Pancreas (tissue), 10 donors: ENCODE results near the gene TMEM187. TPM values are rescaled to one million over a fixed set of nuclear protein-coding genes. Genes with fewer than 3 reads are reported as not detected.

ENCODE experiments used
- ATAC-seq, 4 donors: fragments of 200-7000 bp; cut with Tn5 transposase; one replicate each; pipeline versions ENCODE4 v1.8.0 to v1.9.1; 2020; ENCODE audit warnings: mild to moderate bottlenecking in 4 of 4, moderate library complexity in 4 of 4
- DNase-seq, 6 donors: peaks; one replicate each; pipeline ENCODE4 v3.0.0-alpha.2; 2020
- FAIRE-seq: peaks from 2 replicates; lab custom pipeline; 2012; peaks lifted over from hg19 to GRCh38; lab: Jason Lieb, UNC
- H3K27ac ChIP-seq, 4 donors: fragments of 200-600 bp; sonication (generic); 1 replicate in 3 of 4; 2 replicates in 1 of 4; pipeline versions ENCODE4 v1.5.0 to v1.8.0; 2020
- H3K27me3 ChIP-seq, 4 donors: fragments of 200-600 bp; one replicate each; pipeline ENCODE4 v1.8.0; 2021
- H3K36me3 ChIP-seq, 3 donors: fragments of 200-600 bp; sonication (generic) in 1 of 3; one replicate each; pipeline versions ENCODE4 v1.5.0 to v1.8.0; 2020 to 2021
- H3K4me1 ChIP-seq, 3 donors: fragments of 200-600 bp; one replicate each; pipeline ENCODE4 v1.8.0; 2021
- H3K4me3 ChIP-seq, 4 donors: fragments of 200-600 bp; sonication (generic) in 2 of 4; one replicate each; pipeline versions ENCODE4 v1.5.0 to v1.8.0; 2020 to 2021
- H3K9me3 ChIP-seq, 4 donors: fragments of 200-600 bp; one replicate each; pipeline ENCODE4 v1.8.0; 2021
- WGBS, 2 donors: extraction: QIAGEN DNeasy Blood & Tissue Kit; methylation state at CpG; one replicate each; pipeline ENCODE4 v1.1.7; 2013; 5-methylcytosine and 5-hydroxymethylcytosine counted together
- intact Hi-C, 3 donors: fragments of 100-400 bp; cut with DNase I; formaldehyde crosslinking; loops; one replicate each; pipeline versions ENCODE4 v1.11.1 to v1.14.2; 2022
- polyA plus RNA-seq, 2 donors: library from polyadenylated mRNA; stranded (reverse); fragments of 200-250 nt; gene quantifications; one replicate each; pipeline ENCODE4 v1.2.3, GENCODE V29; 2013
- total RNA-seq, 6 donors: library from RNA; stranded (reverse); fragmentation: NEBNext Ultra II Directional in 4 of 6; extraction: Animal tissue kit (Norgen Biotek cat#: 25700) in 4 of 6; gene quantifications; one replicate each; pipeline versions ENCODE4 v1.2.1 to v1.2.4, GENCODE V29; 2021 to 2023
- TF ChIP-seq, protein P1 (sequence below), 4 donors: fragments of 200-600 bp; sonication (generic) in 3 of 4; IDR thresholded peaks; one replicate each; pipeline versions ENCODE4 v1.5.0 to v1.8.0; 2021; ENCODE audit warnings: antibody characterized with exemption in 4 of 4
- donor health status: healthy with polysubstance abuse.
- donor health status: DM: no; HTN: no; CAD: no; lungs with moderate emphysema.
- donor health status: DM: no; HTN: no; CAD: no.
- donor health status: control.
- donor health status: control.
- donor health status: Bipolar disorder and iron deficiency.
- donor health status: DM: yes; HTN: yes; CAD: no.
- donor health status: DM: no; HTN: no; CAD: no.
- donor health status: DM: no; HTN: no; CAD: no.
- donor health status: DM: yes; HTN: yes; CAD: no.

The TMEM187 gene
- total and polyA plus RNA-seq, 8 donors = 5.2 to 12.4 (median 8.3) TPM

GRCh38 chrX:153968255-153968654 lies 4.3 kb upstream of the TMEM187 start:
- Histone ChIP-seq H3K36me3 (no peaks in the 10 kb centered on the region), H3K27ac (peak overlapping the region in 1 of 4 donors; percentile 36), H3K27me3 (no peaks in the 10 kb centered on the region), H3K4me3 (peak overlapping the region in 1 of 4 donors; percentile 66), H3K4me1 (peaks cover 0 to 6% (median 0%) of the 10 kb centered on the region in 3 donors), H3K9me3 (no peaks in the 10 kb centered on the region)
- TF ChIP-seq, protein P1, sequence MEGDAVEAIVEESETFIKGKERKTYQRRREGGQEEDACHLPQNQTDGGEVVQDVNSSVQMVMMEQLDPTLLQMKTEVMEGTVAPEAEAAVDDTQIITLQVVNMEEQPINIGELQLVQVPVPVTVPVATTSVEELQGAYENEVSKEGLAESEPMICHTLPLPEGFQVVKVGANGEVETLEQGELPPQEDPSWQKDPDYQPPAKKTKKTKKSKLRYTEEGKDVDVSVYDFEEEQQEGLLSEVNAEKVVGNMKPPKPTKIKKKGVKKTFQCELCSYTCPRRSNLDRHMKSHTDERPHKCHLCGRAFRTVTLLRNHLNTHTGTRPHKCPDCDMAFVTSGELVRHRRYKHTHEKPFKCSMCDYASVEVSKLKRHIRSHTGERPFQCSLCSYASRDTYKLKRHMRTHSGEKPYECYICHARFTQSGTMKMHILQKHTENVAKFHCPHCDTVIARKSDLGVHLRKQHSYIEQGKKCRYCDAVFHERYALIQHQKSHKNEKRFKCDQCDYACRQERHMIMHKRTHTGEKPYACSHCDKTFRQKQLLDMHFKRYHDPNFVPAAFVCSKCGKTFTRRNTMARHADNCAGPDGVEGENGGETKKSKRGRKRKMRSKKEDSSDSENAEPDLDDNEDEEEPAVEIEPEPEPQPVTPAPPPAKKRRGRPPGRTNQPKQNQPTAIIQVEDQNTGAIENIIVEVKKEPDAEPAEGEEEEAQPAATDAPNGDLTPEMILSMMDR (IDR thresholded peaks at IDR 0.05) = no peak
- ATAC-seq = no peak
- intact Hi-C loops = no loop called here
- no peak for FAIRE-seq
- WGBS, 2 donors = 41 to 76% methylated on average over 9 of the region's 9 CpGs
- peak in 1 of 6 donors; percentile 38 for DNase-seq

DNA sequence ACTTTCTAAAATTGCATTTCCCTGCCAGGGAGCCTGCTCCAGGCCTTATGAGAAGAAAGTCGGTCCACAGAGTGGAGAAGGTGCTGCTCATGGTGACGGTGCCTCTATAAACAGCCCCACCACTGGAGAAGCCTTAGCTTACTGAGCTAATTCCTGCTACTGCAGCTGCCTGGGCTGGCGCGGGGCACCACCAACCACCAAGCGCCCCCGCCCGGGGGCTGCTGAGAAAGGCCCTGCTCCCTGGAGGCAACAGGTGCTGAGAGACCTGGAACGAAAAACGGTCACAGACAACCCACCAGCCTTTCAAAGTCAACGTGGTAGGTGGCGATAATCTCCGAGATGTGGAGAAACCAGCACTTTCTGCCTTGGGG lies 3.8 kb upstream of the TMEM187 start:
- no peak for FAIRE-seq

DNA sequence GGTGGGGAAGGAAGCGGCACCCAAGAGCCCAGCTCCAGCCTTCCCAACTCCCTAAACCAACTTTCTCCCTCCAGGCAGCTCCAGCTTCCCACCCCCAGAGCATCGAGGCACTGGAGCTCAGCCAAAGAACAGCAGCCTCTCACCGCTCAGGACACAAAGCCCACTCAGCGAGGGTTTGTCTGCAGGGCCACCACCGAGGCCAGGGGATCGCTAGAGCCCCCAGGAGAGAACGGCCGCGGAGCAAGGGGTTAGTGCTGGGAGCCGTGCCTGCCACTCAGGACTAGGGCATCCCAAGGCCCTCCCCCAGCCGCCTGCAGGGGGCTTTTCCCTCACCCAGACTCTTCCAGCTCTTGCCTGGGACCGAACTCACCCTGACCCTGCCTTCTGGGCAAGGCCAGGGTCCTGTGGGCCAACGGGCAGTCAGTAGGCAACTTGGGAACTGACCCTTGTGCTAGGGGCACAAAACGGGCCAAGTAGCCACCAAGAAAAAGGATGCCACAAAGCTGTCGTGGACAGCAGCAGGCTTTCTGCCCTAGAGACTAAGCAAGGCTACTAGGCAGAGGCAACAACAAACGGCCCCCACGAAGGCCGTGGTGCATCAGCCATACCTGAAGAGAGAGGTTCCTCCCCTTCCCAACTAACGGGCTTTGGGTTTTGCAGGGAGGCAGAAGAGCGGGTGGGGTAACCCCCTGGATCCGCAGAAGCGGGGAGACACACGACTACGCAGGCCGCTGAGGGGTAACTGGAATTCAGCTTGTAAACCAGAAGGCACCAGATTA lies 3.2 kb upstream of the TMEM187 start:
- Histone ChIP-seq H3K4me3 (peak overlapping the region; percentile 2 to 92 (median 44)), H3K4me1 (peaks cover 0 to 6% (median 0%) of the 10 kb centered on the region in 3 donors), H3K27ac (peak overlapping the region in 2 of 4 donors; percentile 12 to 36), H3K36me3 (no peaks in the 10 kb centered on the region), H3K9me3 (no peaks in the 10 kb centered on the region), H3K27me3 (no peaks in the 10 kb centered on the region)
- WGBS, 2 donors = 16 to 47% methylated on average over 25 of the region's 25 CpGs
- peak in 2 of 6 donors; percentile 58 to 76 for DNase-seq
- ATAC-seq = no peak
- TF ChIP-seq, protein P1 (IDR thresholded peaks at IDR 0.05) = no peak
- FAIRE-seq = no peak
- intact Hi-C loops = no loop called here

More for the DNA sequence above, 3.8 kb upstream of the TMEM187 start:
- 11 to 41% methylated on average over 12 of the region's 12 CpGs for WGBS, 2 donors
- Histone ChIP-seq H3K4me1 (peaks cover 0 to 6% (median 0%) of the 10 kb centered on the region in 3 donors), H3K27ac (peak overlapping the region in 1 of 4 donors; percentile 36), H3K4me3 (peak overlapping the region in 1 of 4 donors; percentile 66), H3K36me3 (no peaks in the 10 kb centered on the region), H3K9me3 (no peaks in the 10 kb centered on the region), H3K27me3 (no peaks in the 10 kb centered on the region)
- intact Hi-C loops = no loop called here
- TF ChIP-seq, protein P1 (IDR thresholded peaks at IDR 0.05) = no peak
- DNase-seq = peak in 2 of 6 donors; percentile 55 to 64
- ATAC-seq = no peak

GRCh38 chrX:153969904-153970356 lies 2.6 kb upstream of the TMEM187 start:
- H3K9me3 ChIP-seq = no peaks in the 10 kb centered on the region
- DNase-seq = peak in 3 of 6 donors; percentile 38 to 65 (median 62)
- no peak for FAIRE-seq
- H3K27me3 ChIP-seq = no peaks in the 10 kb centered on the region
- H3K27ac ChIP-seq = peak overlapping the region in 2 of 4 donors; percentile 12 to 36
- TF ChIP-seq, protein P1 (IDR thresholded peaks at IDR 0.05) = no peak
- intact Hi-C loops = no loop called here
- WGBS, 2 donors = 2 to 24% methylated on average over 26 of the region's 26 CpGs
- no peaks in the 10 kb centered on the region for H3K36me3 ChIP-seq
- ATAC-seq = no peak
- H3K4me1 ChIP-seq = peaks cover 0 to 12% (median 0%) of the 10 kb centered on the region in 3 donors
- peak overlapping the region; percentile 2 to 92 (median 44) for H3K4me3 ChIP-seq
